NOMO-1 treated with DMSO at 0.1 percent for 48 hours (cell line): Measurements from ENCODE around the gene KRTAP10-2.
"Not testable (repeated sequence)": the region's sequence is repeated elsewhere in the genome, so short reads cannot be mapped to it uniquely, and the experiment has no call there.

Source experiments
- DNase-seq: peaks from one replicate; lab custom pipeline; 2025; ENCODE audit not compliant: unreplicated experiment; lab: John Stamatoyannopoulos, UW

The KRTAP10-2 gene

DNA sequence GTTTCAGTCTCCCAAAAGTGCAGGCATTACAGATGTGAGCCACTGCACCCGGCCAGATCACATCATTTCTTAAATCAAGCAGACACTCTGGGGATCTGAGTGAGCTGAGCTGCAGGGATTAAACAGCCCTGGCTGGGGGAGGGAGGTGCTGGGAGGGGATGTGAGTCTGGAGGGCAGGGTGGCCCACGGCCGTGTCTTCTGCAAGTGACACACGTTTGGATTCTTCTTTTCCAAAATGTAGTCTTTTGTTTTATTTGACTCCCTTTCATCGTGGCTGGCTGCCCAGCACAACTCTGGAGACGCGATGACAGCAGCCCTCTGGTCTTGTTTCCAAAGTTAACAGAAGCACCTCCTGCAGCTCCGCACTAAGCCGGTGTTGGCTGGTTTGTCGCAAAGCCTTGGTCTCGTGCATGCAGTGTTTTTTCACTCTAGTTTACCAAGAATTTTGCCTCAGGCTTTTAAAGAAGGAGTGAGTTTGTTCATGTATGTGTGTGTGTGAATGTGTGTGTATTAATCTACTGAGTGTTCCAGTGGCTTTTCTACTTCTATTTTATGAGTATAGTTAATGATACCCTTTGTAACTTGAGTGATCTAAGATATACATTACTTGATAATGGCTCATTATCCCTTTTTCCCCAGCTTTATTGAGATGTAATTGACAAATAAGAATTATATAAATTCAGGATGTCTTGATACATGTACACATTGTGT, 31.9 kb upstream of the KRTAP10-2 start:
- no peak for DNase-seq

DNA sequence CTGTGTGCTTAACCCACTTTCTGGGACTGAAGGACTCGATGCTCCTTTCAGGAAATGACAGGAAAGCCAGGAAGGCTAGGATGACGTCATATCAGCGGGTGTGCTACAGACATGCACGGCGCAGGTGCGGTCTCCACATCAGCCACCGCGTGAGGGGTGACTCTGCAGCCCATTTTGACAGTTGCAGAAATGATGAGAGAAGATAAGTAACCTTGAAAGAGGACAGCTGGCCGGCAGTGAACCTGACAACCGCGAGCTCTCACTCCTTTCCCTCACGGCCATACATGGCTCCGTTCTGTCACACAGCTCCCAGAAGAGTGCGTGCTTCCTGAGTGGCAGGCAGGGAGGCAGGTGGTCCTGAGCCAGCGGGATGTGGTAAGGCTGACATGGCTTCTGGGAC, 30.8 kb upstream of the KRTAP10-2 start:
- DNase-seq, result no peak

- no peak for DNase-seq
These were observed 29.9 kb upstream of the KRTAP10-2 start for GRCh38 chr21:44581158-44581557.

GRCh38 chr21:44580231-44580821, 29.0 kb upstream of the KRTAP10-2 start, which contains the start of gene KRTAP10-5:
Gene KRTAP10-5 (minus strand): TSS chr21:44580604. CDS start chr21:44580578, 26 bp downstream.
- DNase-seq, result not testable (repeated sequence)

GRCh38 chr21:44579833-44580144, 28.5 kb upstream of the KRTAP10-2 start:
- no peak for DNase-seq

DNA sequence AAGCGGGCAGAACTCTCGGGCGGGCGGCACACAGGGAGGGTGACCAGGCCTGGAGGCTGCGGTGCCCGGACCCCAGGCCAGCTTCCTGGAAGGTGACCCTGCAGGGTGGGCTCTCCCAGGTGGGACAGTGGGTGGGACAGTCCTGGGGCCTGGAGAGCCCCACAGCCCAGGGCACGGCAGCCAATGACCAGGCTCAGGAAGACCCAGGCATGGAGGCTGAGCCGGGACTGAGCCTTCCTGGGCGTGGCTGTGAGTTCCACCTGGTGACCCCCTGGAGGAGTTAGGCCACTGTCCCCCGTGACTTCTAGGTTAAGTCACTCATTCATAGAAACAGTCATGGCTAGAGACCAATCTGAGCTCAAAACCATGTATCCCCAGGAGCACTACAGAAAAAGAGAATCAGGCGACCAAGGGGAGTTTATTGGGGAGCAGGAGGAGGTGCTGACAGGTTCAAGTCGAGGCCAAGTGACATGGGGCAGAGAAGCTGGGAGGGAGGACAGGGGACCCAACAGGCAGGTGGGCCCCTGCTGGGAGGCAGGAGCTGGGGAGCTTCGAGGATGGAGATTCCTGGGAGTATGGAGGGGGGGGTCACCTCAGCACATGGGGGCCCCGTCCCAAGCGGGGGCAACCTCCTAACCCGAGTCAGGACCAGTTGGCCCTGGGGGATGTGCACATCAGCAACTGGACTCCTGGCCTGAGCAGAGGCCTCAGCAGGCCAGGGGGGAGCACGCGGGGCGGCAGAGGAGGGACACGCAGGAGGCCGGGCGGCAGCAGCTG, 27.9 kb upstream of the KRTAP10-2 start:
- no peak for DNase-seq

DNA sequence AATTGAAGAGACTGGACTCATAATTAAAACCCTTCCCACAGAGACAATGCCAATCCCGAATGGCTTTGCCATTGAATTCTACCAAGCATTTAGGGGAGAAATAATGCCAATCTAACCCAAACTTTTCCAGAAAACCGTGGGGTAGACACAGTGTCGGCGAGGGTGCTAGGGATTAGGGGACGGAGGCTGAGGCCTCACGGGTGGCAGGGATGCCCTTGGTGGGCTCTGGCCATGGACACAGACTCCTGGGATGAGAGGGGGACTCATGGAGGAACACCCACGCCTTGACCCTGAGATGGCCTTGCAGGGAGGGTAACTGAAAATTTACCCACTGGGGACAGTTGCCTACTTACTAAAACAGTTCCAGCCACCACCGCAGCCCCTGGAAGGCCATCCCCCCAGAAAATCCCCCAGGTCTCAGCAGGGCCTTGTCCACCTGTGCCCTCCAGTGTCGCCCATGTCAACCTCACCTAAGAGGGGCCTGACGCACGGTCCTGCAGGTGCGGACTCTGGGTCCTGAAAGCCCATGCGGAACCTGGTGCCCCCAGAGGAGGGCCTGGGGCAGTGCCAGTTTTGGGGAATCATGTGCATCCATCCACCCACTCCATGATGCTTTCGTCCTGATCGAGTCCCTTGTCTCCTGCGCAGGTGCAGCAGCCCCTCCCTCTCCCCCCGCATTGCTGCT, 27.2 kb upstream of the KRTAP10-2 start:
- no peak for DNase-seq

DNA sequence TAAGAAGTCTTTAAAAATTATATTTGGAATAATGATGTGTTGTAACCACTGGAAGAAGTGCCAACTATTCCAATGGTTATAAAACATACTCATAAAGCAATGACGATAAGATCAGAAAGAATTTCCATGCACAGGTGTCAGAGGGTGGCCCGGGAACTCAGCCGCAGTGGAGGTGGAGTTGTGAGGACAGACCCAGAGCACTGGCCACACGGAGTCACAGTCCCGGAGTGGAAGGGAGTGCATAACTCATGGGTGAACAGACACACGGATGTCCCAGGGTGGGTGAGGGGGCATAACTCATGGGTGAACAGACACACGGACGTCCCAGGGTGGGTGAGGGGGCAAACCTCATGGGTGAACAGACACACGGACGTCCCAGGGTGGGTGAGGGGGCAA, 24.7 kb upstream of the KRTAP10-2 start:
- DNase-seq, result no peak

DNA sequence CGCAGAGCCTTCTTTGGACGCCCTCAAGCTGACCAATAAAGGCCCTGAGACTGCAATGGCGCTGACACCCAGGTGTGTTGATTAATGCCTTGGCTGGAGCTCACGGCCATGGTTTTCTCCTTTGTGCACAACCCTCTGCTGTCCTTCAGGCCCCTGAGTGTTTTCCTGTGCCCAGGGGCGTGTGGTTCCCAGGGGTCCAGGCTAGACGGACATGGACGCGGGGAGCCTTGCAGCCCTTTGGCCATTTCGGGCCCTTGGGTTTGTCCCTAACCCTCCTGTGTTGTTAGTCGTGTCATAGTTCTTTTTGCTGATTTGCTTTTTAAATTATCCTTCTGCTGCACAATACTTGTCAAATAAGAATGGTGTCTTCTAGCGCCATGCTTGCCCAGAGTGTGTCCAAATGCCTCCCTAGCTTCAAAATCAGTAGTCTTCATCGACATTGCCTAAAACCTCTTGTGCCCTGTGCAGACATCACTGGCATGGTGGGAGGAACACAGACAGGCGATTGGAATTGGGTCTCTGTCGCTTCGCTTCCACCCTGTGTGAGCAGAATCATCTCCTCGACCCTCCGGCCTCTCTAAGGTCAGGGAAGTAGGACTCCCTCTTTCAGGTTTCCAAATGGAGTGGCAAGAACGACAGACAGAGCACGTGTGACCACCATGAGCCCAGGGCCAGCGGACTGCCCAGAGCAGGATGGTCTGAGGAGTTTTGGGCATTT, 24.2 kb upstream of the KRTAP10-2 start:
- no peak for DNase-seq

- no peak for DNase-seq
These were observed 23.4 kb upstream of the KRTAP10-2 start for GRCh38 chr21:44574457-44575306.

DNA sequence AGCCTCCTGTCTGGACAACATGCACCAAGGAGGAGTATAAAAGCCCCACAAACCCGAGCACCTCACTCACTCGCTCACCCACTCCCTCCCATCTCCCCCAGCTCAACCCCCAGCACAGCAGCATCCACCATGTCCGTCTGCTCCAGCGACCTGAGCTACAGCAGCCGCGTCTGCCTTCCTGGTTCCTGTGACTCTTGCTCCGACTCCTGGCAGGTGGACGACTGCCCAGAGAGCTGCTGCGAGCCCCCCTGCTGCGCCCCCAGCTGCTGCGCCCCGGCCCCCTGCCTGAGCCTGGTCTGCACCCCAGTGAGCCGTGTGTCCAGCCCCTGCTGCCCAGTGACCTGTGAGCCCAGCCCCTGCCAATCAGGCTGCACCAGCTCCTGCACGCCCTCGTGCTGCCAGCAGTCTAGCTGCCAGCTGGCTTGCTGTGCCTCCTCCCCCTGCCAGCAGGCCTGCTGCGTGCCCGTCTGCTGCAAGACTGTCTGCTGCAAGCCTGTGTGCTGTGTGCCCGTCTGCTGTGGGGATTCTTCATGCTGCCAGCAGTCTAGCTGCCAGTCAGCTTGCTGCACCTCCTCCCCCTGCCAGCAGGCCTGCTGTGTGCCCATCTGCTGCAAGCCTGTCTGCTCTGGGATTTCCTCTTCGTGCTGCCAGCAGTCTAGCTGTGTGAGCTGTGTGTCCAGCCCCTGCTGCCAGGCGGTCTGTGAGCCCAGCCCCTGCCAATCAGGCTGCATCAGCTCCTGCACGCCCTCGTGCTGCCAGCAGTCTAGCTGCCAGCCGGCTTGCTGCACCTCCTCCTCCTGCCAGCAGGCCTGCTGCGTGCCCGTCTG, 22.5 kb upstream of the KRTAP10-2 start, which contains the start of gene KRTAP10-4:
Gene KRTAP10-4 (plus strand): TSS at position 100 of the 827 bp plus-strand sequence. CDS start 30 bp downstream, at position 130.
- DNase-seq, result not testable (repeated sequence)

- no peak for DNase-seq
These were observed 21.8 kb upstream of the KRTAP10-2 start for GRCh38 chr21:44572959-44573583.

DNA sequence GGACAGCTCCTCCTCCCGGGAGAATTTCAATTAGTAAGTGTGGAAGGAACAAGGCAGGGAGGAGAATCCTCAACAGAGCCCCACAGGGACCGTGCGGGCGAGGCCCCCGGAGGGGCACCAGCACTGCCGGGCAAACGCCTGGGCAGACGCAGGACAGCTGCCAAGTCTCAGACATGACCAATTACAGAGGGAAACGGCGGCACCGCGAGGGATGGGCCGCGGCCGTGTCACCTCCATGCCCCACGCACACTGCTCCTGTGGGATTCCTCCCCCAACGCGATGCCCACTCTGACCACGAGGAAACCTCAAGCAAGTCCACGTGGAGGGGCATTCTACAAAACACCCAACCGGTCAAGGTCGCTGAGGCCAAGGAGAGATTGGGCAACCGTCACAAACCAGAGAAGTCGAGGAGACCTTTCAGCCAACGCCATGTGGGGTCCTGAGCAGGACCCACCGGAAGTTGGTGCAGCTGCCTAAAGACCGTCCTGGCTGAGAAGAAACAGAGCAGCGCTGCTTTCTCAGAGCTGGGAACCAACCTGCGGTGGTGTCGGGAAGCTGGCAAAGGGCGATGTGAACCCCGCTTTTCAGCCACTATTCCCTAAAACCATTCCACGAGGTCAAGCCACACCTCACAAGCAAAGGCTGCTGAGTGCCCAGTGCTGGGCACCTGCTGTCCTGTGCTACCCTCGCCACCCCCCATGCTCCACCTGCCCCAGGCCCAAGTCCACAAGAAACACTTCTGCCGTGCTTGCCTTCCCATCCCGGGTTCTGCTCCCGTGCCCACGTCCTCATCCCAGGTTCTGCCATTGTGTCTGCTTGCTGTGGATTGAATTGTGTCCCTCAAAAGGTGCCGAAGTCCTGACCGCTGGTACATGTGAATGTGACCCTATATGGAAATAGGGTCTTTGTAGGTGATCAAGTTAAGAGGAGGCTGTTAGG, 20.8 kb upstream of the KRTAP10-2 start:
- DNase-seq, result no peak

- DNase-seq, result no peak
These were observed 20.0 kb upstream of the KRTAP10-2 start for GRCh38 chr21:44571296-44571695.

GRCh38 chr21:44569861-44570517, 18.7 kb upstream of the KRTAP10-2 start:
- no peak for DNase-seq

DNA sequence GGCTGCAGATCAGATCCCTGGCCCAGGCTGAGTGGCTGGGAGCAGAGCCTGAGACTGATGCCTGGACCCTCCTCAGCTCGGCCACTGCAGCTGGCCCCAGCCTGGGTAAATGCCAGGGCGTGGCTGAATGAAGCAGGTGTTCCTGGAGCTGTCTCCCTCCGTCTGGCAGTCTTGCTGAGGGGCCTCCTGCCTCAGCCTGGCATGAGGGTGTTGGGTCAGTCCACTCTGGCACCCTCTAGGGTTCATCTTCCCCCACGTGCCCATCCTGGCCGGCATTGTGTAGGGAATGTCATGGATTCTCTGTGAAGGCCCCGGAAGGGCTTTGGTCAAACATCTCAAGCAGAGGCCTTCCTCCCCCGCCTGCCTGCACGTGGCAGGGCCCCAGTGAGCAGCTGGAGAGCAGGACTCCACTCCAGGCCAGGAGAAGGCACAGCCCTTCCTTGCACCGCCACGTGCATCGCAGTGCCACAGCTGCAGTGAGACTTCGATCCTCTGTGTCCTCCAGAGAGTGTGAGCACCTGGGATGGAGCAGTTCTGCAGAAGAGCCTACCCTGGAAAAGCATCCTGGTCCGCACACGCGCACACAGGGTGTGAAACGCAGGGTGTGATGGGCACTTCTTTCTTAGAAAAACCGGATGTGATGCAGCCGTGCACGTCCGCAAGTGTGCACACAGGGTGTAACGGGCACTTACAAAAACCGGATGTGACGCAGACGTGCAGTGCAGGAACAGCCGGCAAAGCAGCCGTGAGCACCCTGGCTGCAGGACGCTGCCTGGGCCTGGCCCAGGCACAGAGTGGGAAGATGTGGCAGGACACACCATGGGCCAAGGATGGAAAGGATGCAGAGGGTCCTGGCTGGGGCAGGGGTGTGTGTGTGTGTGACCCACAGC, 17.6 kb upstream of the KRTAP10-2 start:
- DNase-seq, result no peak
